NCI-H1417 treated with DMSO at 0.1 percent for 48 hours (cell line): Measurements from ENCODE around the gene BICC1.

Experiments used
- DNase-seq: peaks from one replicate; lab custom pipeline; 2025; lab: John Stamatoyannopoulos, UW

BICC1 gene

GRCh38 chr10:58706836-58707235 is 194.2 kb downstream of the BICC1 start:
- DNase-seq = no peak

- no peak for DNase-seq
These were observed 199.5 kb downstream of the BICC1 start for GRCh38 chr10:58712141-58712540.

- no peak for DNase-seq
These were observed 200.3 kb downstream of the BICC1 start for GRCh38 chr10:58712982-58713381.

GRCh38 chr10:58714409-58714808 is 201.7 kb downstream of the BICC1 start:
- no peak for DNase-seq

- DNase-seq = no peak
These were observed 202.4 kb downstream of the BICC1 start for GRCh38 chr10:58715061-58715460.

GRCh38 chr10:58718596-58718995 is 205.9 kb downstream of the BICC1 start:
- no peak for DNase-seq

GRCh38 chr10:58721601-58722281 is 209.1 kb downstream of the BICC1 start:
- no peak for DNase-seq

GRCh38 chr10:58723186-58723585 is 210.5 kb downstream of the BICC1 start:
- DNase-seq = no peak

GRCh38 chr10:58723966-58724365 is 211.3 kb downstream of the BICC1 start:
- DNase-seq = no peak

- no peak for DNase-seq
These were observed 212.1 kb downstream of the BICC1 start for GRCh38 chr10:58724781-58725180.

- no peak for DNase-seq
These were observed 213.2 kb downstream of the BICC1 start for GRCh38 chr10:58725901-58726300.

GRCh38 chr10:58727633-58728032 is 215.0 kb downstream of the BICC1 start:
- no peak for DNase-seq

GRCh38 chr10:58731276-58731675 is 218.6 kb downstream of the BICC1 start:
- no peak for DNase-seq

- no peak for DNase-seq
These were observed 220.8 kb downstream of the BICC1 start for GRCh38 chr10:58733436-58733835.

- no peak for DNase-seq
These were observed 221.4 kb downstream of the BICC1 start for GRCh38 chr10:58734116-58734515.

GRCh38 chr10:58734664-58735063 is 222.0 kb downstream of the BICC1 start:
- no peak for DNase-seq

GRCh38 chr10:58735087-58735486 is 222.4 kb downstream of the BICC1 start:
- no peak for DNase-seq

GRCh38 chr10:58740620-58741369 is 228.1 kb downstream of the BICC1 start:
- no peak for DNase-seq

- no peak for DNase-seq
These were observed 229.0 kb downstream of the BICC1 start for GRCh38 chr10:58741673-58742072.

GRCh38 chr10:58742141-58742540 is 229.5 kb downstream of the BICC1 start:
- no peak for DNase-seq

- DNase-seq = no peak
These were observed 230.9 kb downstream of the BICC1 start for GRCh38 chr10:58743466-58744115.

GRCh38 chr10:58746474-58747185 is 234.0 kb downstream of the BICC1 start:
- no peak for DNase-seq
